HTERT RPE-1 (cell line): ENCODE data around the gene DOCK3.
"Not testable (repeated sequence)": the region's sequence is repeated elsewhere in the genome, so short reads cannot be mapped to it uniquely, and the experiment has no call there.

Experiments used
- in situ Hi-C: fragments of 300-500 bp; cut with MboI; formaldehyde crosslinking; loops from 4 replicates; pipeline ENCODE4 v1.14.3; 2020; ENCODE audit warnings: low sequenced_read_pairs

Gene DOCK3

DNA sequence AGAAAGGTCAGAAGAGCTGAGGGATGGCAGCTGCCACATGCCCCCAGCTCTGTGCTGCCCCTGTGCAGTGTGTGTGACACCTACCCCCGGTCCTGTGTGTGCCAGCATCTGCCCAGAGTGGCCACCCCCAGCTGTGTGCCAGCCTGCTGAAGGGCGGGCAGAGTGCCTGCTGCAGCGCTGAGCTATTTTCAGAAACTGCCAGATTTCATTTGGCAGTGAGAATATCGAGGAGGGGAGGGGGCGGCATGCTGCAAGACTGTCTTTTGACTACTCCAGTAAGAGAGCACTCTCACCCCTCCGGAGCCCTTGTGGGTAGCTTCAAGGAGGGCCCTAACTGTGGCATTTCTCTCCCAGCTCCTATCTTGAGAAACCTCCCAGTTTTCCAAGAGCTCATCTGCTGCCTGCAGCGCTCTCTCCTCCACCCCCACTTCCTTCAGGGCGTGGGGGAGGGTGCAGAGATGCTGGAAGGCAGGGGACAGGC, 25.2 kb upstream of the DOCK3 start:
- in situ Hi-C loops: no loop called here

DNA sequence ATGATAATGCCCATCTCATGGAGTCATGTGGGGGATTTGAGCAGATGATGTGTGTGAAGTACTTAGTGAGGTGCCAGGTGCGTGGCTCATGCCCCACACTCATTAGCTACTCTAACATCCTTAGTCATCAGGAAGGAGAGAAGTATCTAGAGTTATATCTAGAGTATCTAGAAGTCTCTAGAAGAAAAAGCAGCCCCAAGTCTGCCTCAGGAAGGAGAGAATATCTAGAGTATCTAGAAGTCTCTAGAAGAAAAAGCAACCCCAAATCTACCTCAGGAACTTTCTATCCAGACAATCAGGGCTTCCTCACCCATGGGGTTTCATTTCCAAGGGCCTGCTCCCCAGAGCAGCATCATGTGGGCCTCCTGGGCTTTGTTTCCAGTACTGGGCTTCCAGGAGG, 24.7 kb upstream of the DOCK3 start:
- in situ Hi-C loops: no loop called here

DNA sequence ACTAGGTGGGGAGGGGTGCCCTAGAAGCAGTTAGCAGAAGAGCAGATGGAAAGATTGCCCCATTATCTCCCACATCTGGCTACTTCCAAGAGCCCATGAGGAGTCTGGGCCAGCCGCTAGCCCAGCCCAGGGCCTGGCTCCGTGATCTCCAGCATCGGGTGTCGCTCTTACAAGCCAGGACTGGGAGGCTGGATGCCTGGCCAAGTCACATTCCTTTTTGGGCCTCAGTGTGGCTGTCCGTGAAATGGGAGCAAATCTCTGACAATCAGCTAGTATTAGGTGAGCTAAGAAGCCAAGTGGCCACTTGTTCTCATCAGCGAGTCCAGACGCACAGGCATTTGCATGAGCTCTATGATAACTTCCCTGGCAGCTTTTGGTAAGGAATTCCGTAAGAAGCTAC, 23.3 kb upstream of the DOCK3 start:
- in situ Hi-C loops: no loop called here

- in situ Hi-C loops: no loop called here
Observed at GRCh38 chr3:50651920-50652529, 22.7 kb upstream of the DOCK3 start.

- in situ Hi-C loops: no loop called here
Observed at GRCh38 chr3:50652709-50653108, 22.0 kb upstream of the DOCK3 start.

DNA sequence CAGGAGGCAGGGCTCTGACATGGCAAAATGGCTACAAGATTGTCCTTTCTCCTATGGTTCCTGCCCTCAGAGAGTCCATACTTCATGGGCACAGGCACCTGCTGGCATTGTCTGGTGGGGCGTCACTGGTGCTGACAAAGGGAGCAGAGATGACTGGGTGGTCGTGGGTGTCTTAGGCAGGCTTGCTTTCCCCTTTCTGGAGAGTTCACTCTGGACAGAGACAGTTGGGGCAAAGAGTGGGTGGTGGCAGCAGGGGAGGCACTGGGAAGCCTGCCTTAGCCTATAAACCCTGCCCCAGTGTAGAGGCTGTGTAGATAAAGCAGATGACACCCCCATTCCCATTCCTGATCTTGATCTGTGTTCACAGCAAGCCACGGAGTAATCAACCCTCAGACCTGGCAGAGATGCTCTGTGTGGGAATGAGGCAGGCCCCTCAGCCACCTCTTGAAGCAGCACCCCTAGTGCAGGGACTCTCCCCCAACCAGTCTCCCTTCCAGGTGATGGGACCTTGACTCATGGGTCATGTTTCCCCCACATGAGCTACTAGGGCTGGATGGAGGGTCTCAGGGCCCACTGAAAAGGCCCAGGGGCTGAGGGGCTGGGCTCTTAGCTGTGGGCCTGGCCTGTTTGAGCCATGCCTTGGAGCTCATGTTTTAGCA, 20.7 kb upstream of the DOCK3 start:
- in situ Hi-C loops: no loop called here

GRCh38 chr3:50655009-50655830, 19.5 kb upstream of the DOCK3 start:
- in situ Hi-C loops: no loop called here

- in situ Hi-C loops: no loop called here
Observed at GRCh38 chr3:50656417-50657195, 18.1 kb upstream of the DOCK3 start.

GRCh38 chr3:50657407-50657806, 17.3 kb upstream of the DOCK3 start:
- in situ Hi-C loops: no loop called here

- in situ Hi-C loops: no loop called here
Observed at GRCh38 chr3:50657816-50658215, 16.9 kb upstream of the DOCK3 start.

GRCh38 chr3:50658416-50658815, 16.3 kb upstream of the DOCK3 start:
- in situ Hi-C loops: no loop called here

GRCh38 chr3:50658831-50659230, 15.9 kb upstream of the DOCK3 start:
- in situ Hi-C loops: no loop called here

DNA sequence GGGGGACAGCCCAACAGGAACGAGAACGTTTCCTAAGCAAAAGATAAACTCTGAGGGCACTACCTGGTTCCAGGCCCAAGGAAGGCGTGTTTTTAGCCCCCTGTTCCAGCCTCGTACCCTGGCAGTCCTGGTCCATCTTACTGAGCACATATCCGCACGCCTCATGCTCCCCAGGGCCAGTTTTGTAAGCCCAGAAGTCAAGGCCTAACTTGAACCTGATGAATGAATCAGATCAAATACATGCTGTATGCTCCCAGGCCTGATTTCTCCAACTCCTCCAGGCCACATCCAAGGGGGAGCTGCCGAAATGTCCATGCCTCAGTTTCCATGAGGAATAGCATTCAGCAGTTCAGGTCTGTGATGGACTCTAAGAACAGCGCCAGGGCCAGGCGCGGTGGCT, 14.3 kb upstream of the DOCK3 start:
- in situ Hi-C loops: no loop called here

GRCh38 chr3:50661321-50661837, 13.3 kb upstream of the DOCK3 start:
- in situ Hi-C loops: no loop called here

DNA sequence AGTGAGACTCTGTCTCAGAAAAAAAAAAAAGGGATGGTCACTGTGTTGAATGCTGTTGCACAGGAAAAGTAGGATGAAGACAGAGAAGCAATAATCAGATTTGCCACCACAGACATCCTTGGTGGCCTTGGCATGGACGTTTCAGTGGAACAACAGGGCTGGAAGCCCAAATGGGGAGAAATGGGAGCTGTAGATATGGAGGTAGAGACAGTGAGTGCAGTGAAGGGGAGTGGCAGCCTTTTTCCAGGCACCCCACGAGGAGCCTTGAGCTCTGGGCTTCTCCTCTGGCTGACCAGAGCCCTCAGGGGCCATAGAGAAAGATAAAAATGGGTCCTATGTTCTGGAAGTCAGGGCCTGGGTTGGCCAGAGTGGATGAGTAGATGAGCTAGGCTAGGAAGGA, 12.3 kb upstream of the DOCK3 start:
- in situ Hi-C loops: no loop called here

DNA sequence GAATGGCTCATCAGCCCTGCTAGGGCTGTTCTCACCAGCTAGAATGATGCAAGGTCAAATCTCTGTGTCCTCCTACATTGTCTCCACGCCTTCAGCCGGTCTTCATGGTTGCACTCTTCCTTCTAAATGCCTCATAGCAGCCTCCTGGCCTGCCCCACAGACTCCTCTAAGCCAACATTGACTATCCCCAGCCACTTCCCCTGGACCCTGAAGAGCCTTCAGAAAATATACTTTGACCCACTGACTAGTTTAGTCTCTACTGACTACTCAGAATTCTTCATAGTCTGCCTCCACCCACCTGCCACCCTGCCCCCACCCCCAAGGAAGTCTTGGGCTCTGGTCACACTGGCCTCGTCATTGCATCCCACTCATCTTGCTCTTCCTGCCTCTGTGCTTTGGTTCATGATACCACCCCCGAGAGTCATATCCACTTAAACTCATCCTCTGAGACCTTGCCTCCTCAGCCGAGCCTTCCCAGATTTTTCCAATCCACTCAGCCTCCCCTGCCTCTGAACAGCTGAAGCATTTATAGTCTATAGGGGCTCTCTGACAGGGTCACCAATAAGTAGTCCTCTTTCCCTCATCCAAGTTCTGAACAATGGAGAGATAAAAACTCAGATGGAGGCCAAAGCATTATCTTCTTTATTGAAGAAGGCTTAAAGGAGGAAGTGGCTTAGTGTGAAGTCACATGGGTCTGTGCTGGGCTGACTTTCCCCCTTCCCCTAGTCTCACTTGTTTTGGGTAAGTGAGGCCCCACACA, 9.5 kb upstream of the DOCK3 start:
- in situ Hi-C loops: no loop called here

DNA sequence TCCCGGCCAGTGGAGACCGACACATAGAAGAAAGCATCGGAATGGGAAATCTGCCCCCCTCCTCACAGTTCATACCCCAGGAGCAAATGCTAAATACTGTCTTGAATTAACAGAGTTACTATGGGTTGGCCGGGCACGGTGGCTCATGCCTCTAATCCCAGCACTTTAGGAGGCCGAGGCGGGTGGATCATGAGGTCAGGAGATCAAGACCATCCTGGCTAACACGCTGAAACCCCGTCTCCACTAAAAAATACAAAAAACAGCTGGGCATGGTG, 8.9 kb upstream of the DOCK3 start:
- in situ Hi-C loops: not testable (repeated sequence)

DNA sequence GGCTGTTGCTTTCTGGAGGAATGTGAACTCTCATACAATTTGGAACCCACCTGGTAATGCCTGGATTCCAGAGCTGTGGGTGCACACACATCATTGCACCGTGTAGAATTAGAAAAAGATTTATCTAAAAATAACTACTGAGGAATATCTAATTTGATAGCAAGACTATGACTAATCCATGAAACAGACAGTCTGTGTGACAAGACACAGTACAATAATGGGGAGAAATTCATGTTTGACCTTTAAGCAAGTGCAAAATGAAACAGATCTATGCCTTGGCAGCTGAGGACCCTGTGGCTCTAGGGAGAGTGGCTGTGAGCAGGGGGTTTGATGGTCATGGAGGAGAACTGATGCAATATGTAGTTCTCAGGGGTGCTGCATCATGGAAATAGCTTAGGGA, 7.9 kb upstream of the DOCK3 start:
- in situ Hi-C loops: no loop called here

GRCh38 chr3:50671331-50671730, 3.4 kb upstream of the DOCK3 start:
- in situ Hi-C loops: no loop called here

DNA sequence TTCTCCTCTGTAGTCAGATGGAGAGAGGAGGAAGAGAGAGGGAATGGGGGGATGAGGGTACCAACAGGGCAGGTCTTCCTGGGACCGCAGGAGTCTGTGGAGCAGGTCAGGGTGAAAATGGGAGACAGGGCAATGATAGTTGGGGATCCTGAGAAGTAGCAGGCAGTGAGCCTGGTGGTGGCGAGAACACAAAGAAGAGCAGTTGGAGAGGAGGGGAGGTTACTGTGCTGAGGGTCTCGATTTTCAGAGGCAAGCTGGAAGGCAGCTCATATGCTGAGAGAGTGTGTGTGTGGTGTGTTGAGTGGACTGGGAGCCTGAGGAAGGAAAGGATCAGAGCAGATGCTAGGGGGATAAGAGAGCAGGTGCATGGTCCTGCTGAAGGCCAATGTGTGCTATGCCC, 2.1 kb upstream of the DOCK3 start:
- in situ Hi-C loops: no loop called here

DNA sequence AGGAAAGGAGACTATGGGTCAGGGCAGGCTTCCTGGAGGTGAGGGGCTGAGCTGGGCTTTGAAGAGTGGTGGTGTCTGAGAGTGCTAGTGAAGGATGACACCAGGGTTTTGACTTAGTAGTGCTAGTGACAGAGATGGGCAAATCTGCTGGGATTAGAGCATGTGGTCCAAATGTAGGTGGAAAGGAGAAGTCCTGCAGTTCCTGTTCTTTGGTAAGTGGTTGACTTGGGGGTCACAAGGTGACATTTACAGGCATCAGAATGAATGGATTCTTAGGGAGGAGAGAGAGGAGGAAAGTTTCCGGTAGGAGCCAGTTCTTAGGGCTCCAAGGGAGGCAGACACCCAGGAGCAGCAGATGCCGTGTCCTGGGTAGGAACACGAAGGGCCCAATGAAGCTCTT, 796 bp upstream of the DOCK3 start:
- in situ Hi-C loops: no loop called here
